Left forelimb (tissue), 1 donor: ENCODE measurements around the gene APBA3.

Source experiments
- DNase-seq: peaks from one replicate; pipeline ENCODE4 v3.0.0-alpha.2; 2018; ENCODE audit warnings: low spot score

APBA3 gene

DNA sequence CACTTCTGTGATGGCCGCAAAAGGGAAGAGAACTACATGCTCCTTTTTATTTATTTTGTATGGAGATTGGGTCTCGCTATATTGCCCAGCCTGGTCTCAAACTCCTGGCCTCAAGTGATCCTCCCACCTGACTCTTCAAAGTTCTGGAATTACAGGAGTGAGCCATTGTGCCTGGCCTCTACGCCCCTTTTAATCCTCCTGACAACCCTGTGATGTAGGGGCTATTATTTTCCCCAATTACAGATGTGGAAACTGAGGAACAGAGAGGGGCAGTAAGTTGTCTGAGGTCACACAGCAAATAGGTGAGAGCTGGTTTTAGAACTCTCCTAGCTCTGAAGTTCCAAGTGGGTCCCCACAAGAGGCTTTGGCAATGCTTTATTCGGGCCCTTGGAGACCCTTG is 41.6 kb downstream of the APBA3 start:
- no peak for DNase-seq

DNA sequence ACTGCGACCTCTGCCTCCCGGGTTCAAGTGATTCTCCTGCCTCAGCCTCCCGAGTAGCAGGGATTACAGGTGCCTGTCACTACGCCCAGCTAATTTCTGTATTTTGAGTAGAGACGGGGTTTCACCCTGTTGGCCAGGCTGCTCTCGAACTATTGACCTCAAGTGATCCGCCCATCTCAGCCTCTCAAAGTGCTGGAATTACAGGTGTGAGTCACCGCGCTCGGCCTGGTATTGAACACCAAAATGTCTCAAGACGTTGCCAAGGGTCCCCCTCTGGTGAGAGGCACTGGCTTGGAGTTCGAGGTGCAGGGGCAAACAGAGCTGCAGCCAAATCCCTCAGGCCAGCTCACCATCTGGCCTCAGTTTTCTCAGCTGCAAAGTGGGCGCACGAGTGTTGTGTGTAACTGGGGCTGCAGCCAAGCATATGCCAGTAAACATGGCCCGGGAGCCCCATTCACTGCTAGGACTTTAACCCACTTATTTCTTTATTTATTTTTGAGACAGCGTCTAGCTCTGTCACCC is 45.3 kb downstream of the APBA3 start:
- DNase-seq, result no peak

DNA sequence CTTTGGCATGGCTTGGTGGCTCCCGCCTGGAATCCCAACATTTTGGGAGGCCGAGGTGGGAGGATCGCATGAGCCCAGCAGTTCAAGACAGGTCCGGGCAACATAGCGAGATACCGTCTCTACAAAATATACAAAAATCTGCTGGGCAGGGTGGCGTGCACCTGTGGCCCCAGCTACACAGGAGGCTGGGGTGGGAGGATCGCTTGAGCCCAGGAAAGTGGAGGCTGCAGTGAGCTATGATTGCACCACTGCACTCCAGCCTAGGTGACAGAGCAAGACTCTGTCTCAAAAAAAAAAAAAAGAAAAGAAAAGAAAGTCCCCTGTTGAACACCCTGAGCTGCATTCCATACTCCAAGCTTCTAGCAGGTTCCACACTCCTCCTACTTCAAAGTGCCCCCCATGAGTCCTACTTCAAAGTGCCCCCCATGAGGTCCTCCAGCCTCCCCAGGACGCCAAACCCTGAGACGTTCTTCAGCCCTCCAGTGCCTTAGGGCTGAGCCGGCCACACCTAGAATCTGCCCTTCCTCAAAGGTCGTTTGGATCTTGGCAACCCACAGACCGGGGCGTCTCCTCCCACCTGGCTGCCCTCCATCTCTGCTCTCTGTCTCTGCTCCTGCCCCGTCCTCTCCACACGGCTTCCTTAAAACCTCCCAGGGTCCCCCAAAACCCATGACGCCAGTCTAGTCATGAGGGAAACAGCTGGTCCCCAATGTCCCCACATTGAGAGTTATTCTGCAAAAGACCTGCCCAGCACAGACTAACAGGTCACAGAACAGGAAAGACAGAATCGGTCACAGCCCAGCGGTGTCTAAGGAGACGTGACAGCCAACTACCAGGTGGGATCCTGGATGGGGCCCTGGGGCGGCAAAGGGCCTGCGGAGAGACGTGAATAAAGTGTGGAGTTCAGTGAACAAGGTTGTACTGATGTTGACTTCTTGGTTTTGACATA is 48.6 kb downstream of the APBA3 start:
- no peak for DNase-seq

DNA sequence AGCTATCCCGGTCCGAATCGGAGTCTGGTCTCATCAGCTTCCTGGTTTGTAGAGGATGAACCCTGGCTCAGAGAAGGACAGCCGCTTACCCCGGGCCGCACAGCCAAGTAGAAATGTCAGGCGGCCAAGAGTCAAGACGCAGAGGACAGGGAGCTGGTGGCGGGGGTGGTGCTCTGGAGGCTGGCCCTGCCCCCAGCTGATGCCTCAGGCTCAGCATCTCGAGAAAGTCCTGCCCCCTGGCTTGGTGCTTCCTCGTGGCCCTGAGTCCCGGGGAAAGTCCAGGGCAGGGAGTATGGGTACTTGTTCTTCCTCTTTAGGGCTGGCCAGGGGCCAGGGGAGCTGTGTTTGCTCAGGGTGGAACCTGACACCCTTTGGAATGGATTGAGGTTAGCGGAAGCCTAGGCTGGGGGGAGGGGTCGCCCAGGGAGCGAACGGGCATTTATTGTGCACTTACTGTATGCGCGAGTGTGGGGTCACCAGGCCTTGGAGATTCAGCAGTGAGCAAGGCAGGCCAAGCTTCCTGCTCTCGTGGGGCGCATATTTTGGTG is 51.2 kb downstream of the APBA3 start:
- DNase-seq, result no peak

DNA sequence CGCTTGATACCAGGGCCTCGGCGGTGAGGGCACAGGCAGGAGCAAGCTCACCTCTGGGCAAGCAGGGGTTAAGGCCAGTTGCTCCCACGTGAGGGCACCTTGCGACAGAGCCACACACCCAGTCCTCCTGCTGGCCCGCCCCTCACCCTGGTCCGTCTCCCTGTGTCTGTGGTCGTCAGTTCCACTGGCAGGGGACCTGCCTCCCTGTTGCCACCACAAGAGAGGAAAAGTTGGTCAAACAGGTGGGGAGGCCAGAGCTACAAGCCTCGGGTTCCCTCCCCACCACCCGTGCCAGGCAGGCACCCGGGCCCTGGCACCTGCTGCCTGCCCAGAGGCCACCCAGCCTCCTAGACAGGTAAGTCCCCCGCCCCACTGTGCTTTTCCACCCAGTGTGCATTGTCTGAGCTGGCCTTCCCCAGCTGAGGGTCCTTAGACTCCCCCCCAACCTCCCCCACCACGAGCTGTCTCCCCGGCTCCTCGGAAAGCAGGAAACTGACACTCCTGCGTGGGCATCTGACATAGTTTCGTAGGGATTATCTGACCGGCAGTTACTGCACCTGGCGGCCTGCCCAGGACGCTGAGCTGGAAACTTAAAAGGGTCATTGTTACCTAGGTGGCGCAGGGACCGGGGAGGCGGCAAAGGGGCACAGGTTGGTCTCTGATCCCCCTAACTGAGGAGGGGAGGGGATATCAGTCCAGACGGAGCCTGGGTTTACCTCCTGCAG is 53.1 kb downstream of the APBA3 start, which contains the start of gene TJP3:
Gene TJP3 (plus strand): TSS at position 178 of the 725 bp plus-strand sequence. CDS start 20,049 bp downstream, outside the sequence.
- DNase-seq, result no peak

DNA sequence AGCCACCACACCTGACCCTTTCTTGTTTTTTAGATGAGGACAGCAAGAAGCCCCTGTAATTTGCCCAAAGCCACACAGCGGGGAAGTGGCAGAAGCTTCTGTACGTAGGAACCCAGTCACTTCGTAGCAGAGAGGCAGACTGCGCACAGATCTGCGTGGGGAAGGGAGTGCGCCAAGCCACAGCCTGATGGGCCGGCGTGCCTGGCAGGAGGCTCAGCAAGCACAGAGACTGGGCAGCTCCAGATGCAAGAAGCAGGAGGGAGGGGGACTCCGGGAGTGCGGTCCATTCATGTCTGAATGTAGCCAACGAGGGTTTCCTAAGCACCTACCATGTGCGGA is 53.7 kb downstream of the APBA3 start:
- DNase-seq, result no peak

DNA sequence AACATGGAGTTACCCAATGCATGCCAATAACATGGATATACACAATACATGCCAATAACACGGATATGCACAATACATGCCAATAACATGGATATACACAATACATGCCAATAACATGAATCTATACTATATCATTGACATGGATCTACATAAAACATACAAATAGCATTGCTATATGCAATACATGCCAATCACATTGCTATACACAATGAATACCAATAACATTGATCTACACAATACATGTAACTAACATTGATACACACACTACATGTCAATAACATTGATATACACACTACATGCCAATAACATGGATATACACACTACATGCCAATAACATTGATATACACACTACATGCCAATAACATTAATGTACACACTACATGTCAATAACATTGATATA is 60.3 kb downstream of the APBA3 start:
- no peak for DNase-seq
